NCI-H146 treated with DMSO at 0.1 percent for 48 hours (cell line): ENCODE data around the gene SP1.
"Not testable (repeated sequence)": the region's sequence is repeated elsewhere in the genome, so short reads cannot be mapped to it uniquely, and the experiment has no call there.

Experiments used
- DNase-seq: peaks from one replicate; lab custom pipeline; 2025; ENCODE audit not compliant: unreplicated experiment; lab: John Stamatoyannopoulos, UW

Gene SP1

GRCh38 chr12:53358836-53359419 is 21.0 kb upstream of the SP1 start:
- no peak for DNase-seq

DNA sequence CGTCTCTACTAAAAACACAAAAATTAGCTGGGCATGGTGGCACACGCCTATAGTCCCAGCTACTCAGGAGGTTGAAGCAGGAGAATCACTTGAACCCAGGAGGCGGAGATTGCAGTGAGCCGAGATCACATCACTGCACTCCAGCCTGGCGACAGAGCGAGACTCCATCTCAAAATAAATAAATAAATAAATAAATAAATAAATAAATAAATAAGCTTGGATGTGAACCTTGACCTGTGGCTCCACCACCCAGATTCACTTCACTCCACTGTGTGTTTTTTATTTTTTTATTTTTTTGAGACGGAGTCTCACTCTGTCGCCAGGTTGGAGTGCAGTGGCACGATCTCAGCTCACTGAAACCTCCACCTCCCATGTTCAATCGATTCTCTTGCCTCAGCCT is 18.3 kb upstream of the SP1 start:
- not testable (repeated sequence) for DNase-seq

DNA sequence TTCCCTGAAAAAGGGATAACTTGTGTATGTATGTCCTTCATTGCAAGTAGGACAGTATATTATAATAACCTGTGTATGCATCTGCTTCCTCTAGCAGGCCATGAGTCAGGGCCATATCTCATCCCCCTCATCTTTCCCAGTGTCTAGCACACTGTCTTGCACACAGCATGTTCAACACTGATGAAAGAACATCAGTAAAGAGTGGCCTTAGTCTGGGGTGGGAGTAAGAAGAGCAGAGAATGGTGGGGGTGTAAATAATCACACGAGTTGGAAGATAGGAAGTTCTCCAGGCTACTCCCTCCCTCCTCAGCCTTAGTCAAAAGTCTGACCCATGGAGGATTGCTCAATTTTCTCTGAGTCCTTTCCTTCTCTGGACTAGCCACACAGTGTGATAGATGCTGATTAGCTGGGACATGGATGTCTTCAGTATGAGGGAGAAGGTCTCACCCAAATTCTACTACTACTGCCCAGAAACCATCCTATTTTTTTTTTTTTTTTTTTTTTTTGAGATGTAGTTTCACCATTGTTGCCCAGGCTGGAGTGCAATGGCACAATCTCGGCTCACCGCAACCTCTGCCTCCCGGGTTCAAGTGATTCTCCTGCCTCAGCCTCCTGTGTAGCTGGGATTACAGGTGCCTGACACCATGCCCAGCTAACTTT is 14.6 kb upstream of the SP1 start:
- DNase-seq: no peak

- not testable (repeated sequence) for DNase-seq
Measured at GRCh38 chr12:53373554-53374133, 6.3 kb upstream of the SP1 start.

DNA sequence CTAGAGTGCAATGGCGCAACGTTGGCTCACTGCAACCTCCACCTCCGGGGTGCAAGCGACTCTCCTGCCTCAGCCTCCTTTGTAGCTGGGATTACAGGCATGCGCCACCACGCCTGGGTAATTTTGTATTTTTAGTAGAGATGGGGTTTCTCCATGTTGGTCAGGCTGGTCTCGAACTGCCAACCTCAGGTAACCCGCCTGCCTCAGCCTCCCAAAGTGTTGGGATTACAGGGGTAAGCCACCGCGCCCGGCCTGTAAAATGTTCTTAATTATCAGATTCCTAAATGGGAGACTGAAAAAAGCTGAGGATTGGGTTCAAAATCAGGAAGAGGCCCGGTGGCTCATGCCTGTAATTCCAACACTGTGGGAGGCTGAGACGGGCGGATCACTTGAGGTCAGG is 5.7 kb upstream of the SP1 start:
- DNase-seq: not testable (repeated sequence)

DNA sequence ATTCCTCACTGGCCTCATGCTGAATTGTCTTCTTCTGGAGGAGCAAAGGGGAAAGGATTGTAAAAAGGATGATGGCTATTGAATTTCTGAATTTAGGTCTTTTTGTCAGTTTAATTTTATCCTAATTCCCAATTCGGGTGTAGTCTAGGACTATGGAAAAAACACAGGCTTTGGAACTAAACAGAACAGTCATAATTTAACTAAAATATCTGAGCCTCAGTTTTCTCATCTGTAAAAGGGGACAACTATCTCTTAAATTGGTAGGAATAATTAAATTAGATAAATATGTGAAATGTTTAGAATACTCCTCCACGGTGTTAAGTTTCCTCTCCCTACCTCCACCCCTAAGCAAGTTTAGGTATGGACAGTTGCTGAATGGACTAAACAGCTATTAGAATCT is 3.2 kb upstream of the SP1 start:
- no peak for DNase-seq

DNA sequence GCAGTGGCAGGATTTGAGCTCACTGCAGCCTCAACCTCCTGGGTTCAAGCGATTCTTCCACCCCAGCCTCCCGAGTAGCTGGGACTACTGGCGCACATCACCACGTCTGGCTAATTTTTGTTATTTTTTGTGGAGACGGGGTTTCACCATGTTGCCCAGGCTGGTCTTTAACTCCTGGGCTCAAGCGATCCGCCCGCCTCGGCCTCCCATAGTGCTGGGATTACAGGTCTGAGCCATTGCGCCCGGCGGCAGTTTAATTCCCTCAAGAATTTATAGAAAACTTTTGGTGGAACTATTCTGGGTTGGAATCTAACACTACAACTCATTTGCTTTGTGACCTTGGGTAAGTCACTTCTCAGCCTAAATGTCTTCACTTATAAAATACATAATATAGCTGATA is 1.8 kb upstream of the SP1 start:
- no peak for DNase-seq

GRCh38 chr12:53378724-53379388 is 1.1 kb upstream of the SP1 start:
- DNase-seq: peak; percentile 57

- DNase-seq: peak; percentile 100
Measured at GRCh38 chr12:53379389-53380103, 430 bp upstream of the SP1 start.

DNA sequence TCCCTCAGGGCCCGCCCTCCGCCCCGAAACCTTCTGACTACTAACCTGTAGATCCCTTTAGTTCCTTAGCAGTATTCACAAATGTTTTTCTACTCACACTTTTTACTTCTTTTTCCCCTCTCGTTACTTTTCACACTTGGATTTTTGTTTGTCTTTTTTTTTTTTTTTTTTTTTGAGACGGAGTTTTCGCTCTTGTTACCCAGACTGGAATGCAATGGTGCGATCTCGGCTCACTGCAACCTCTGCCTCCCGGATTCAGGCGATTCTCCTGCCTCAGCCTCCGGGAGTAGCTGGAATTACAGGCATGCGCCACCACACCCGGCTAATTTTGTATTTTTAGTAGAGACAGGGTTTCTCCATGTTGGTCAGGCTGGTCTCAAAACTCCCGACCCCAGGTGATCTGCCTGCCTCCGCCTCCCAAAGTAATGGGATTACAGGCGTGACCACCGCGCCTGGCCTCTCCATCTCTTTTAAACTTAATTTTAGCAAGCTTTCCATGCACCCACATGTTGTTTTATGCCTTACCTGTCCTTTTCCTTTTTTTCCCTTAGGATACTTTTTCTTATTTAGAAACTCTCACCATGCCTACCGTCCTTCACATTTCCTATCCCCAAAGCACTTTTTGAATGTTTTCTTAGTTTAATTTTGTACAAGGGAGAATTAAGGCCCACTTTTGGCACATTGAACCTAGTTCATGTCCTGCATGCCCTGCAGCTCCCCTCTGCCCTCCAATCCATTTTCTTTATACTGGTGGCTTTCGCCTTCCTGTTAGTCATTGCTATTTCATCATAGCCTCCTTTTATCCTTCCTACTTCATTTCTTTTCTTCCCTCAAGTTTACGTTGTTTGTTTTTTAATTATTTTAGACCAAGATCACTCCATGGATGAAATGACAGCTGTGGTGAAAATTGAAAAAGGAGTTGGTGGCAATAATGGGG is 1.1 kb downstream of the SP1 start:
- DNase-seq: no peak

DNA sequence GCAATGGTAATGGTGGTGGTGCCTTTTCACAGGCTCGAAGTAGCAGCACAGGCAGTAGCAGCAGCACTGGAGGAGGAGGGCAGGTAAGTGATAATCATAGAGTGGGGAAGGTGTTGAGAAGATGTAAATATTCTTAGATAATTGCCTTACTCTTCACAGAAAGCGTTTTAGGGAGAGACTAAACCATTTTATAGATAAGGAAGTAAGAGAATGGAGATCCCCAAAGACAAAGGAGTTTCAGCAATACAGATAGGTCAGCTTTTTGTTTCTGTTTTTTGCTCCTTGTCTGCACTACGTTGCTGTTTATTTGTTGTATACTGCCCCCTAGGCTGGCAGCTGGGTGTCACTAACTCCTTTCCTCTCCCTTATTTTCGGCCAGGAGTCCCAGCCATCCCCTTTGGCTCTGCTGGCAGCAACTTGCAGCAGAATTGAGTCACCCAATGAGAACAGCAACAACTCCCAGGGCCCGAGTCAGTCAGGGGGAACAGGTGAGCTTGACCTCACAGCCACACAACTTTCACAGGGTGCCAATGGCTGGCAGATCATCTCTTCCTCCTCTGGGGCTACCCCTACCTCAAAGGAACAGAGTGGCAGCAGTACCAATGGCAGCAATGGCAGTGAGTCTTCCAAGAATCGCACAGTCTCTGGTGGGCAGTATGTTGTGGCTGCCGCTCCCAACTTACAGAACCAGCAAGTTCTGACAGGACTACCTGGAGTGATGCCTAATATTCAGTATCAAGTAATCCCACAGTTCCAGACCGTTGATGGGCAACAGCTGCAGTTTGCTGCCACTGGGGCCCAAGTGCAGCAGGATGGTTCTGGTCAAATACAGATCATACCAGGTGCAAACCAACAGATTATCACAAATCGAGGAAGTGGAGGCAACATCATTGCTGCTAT is 2.0 kb downstream of the SP1 start:
- DNase-seq: peak; percentile 2

DNA sequence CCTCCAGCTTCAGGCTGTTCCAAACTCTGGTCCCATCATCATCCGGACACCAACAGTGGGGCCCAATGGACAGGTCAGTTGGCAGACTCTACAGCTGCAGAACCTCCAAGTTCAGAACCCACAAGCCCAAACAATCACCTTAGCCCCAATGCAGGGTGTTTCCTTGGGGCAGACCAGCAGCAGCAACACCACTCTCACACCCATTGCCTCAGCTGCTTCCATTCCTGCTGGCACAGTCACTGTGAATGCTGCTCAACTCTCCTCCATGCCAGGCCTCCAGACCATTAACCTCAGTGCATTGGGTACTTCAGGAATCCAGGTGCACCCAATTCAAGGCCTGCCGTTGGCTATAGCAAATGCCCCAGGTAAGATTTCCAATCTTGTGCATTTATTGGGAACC is 3.3 kb downstream of the SP1 start:
- no peak for DNase-seq

- DNase-seq: not testable (repeated sequence)
Measured at GRCh38 chr12:53386381-53386780, 6.4 kb downstream of the SP1 start.

- DNase-seq: no peak
Measured at GRCh38 chr12:53388932-53389331, 9.0 kb downstream of the SP1 start.

- DNase-seq: no peak
Measured at GRCh38 chr12:53389702-53390101, 9.7 kb downstream of the SP1 start.

DNA sequence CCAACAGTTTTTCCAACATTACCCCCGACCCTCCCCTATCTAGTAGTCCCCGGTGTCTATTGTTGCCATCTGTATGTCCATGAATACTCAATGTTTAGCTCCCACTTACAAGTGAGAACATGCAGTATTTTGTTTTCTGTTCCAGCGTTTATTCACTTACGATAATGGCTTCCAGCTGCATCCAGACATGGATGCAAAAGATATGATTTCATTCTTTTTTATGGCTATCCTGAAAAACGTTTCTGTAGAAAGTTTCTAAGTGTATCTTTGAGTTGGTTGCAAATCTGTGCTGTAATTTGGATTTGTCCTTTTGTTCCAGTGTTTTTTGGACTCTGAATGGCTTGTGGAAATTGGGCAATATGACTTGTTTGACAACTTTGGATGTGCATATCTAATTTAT is 11.7 kb downstream of the SP1 start:
- DNase-seq: no peak

GRCh38 chr12:53399896-53400295 is 19.9 kb downstream of the SP1 start:
- no peak for DNase-seq

- DNase-seq: not testable (repeated sequence)
Measured at GRCh38 chr12:53402351-53402750, 22.4 kb downstream of the SP1 start.

GRCh38 chr12:53402871-53403270 is 22.9 kb downstream of the SP1 start:
- no peak for DNase-seq
